HG03060 (cell line): Measurements from ENCODE around the gene CRMP1.

ENCODE experiments used
- ATAC-seq: cut with Tn5 transposase; IDR thresholded peaks from one replicate; pipeline ENCODE4 v1.9.1; 2021; ENCODE audit warnings: low read depth, moderate number of reproducible peaks; ENCODE audit not compliant: unreplicated experiment

Gene CRMP1

GRCh38 chr4:5804656-5805055, 88.2 kb downstream of the CRMP1 start:
- ATAC-seq = no peak

- no peak for ATAC-seq
These were observed 90.3 kb downstream of the CRMP1 start for GRCh38 chr4:5802565-5802964.

- ATAC-seq = no peak
These were observed 91.2 kb downstream of the CRMP1 start for GRCh38 chr4:5801696-5802095.

GRCh38 chr4:5800496-5800895, 92.4 kb downstream of the CRMP1 start:
- no peak for ATAC-seq

GRCh38 chr4:5799406-5799805, 93.5 kb downstream of the CRMP1 start:
- ATAC-seq = no peak

GRCh38 chr4:5798946-5799345, 93.9 kb downstream of the CRMP1 start:
- ATAC-seq = no peak

GRCh38 chr4:5798462-5798861, 94.4 kb downstream of the CRMP1 start:
- ATAC-seq = no peak

- no peak for ATAC-seq
These were observed 95.0 kb downstream of the CRMP1 start for GRCh38 chr4:5797866-5798265.

- no peak for ATAC-seq
These were observed 95.9 kb downstream of the CRMP1 start for GRCh38 chr4:5796976-5797375.

GRCh38 chr4:5795580-5795979, 97.3 kb downstream of the CRMP1 start:
- ATAC-seq = no peak

- no peak for ATAC-seq
These were observed 99.4 kb downstream of the CRMP1 start for GRCh38 chr4:5793514-5793913.

GRCh38 chr4:5791654-5792053, 101.2 kb downstream of the CRMP1 start:
- no peak for ATAC-seq

- ATAC-seq = no peak
These were observed 102.4 kb downstream of the CRMP1 start for GRCh38 chr4:5790546-5790857.

- no peak for ATAC-seq
These were observed 103.7 kb downstream of the CRMP1 start for GRCh38 chr4:5789141-5789540.

GRCh38 chr4:5788144-5788543, 104.7 kb downstream of the CRMP1 start:
- no peak for ATAC-seq

GRCh38 chr4:5787311-5787710, 105.6 kb downstream of the CRMP1 start:
- ATAC-seq = no peak

GRCh38 chr4:5785806-5786680, 106.8 kb downstream of the CRMP1 start:
- ATAC-seq = no peak

GRCh38 chr4:5784960-5785611, 107.8 kb downstream of the CRMP1 start:
- no peak for ATAC-seq

GRCh38 chr4:5784021-5784420, 108.9 kb downstream of the CRMP1 start:
- no peak for ATAC-seq

- no peak for ATAC-seq
These were observed 109.4 kb downstream of the CRMP1 start for GRCh38 chr4:5783486-5783885.

GRCh38 chr4:5782829-5783476, 109.9 kb downstream of the CRMP1 start:
- ATAC-seq = no peak

GRCh38 chr4:5781691-5782090, 111.2 kb downstream of the CRMP1 start:
- ATAC-seq = no peak
